GM19467 (cell line): ENCODE results near the gene TNS3.
A peak's percentile ranks its signal among the peaks of the same experiment; 100 is the strongest.

Experiments used
- ATAC-seq: cut with Tn5 transposase; IDR thresholded peaks from one replicate; pipeline ENCODE4 v1.9.1; 2021; ENCODE audit warnings: mild to moderate bottlenecking, moderate library complexity; ENCODE audit not compliant: unreplicated experiment

TNS3 gene

DNA sequence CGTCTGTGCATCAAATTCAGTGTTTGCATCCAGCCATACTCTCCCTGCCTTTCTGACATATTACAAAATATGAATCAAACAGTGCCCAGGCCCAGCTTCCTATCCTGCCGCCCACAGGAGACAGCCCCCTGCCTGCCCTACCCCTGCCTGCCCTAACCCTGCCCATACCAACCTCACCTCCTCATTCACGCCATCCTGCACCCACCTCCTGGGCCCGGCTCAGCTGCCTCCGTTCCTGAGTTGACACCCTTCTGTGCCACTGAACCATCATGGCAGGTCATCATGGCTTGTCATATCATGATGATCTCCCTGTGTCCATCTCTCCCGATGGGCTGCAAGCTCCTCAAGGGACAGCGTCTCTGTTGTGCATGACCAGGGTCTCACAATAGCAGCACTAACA is 72.3 kb downstream of the TNS3 start:
- ATAC-seq: no peak

GRCh38 chr7:47508389-47509380 is 73.2 kb downstream of the TNS3 start:
- ATAC-seq: no peak

DNA sequence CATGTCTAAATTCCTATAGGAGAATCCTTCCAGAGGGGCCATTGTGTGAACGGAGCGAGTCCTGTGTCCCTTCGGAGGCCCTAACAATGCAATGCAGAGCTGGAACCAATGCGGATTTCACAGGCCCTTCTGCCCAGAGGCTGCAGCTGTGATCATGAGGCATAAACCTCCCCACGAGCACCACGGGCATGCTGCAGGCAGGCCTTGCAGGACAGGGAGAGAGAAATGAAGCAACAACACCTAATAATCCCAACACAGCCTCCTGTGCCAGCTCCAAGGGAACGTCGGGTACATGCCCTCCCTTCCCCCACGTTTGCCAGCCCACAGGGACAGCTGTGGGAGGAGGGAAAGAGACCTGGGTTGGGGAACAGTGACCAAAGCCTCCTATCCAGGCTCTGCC is 74.4 kb downstream of the TNS3 start:
- ATAC-seq: no peak

GRCh38 chr7:47506382-47507339 is 75.2 kb downstream of the TNS3 start:
- ATAC-seq: no peak

- ATAC-seq: no peak
Observed at GRCh38 chr7:47505312-47506007, 76.5 kb downstream of the TNS3 start.

DNA sequence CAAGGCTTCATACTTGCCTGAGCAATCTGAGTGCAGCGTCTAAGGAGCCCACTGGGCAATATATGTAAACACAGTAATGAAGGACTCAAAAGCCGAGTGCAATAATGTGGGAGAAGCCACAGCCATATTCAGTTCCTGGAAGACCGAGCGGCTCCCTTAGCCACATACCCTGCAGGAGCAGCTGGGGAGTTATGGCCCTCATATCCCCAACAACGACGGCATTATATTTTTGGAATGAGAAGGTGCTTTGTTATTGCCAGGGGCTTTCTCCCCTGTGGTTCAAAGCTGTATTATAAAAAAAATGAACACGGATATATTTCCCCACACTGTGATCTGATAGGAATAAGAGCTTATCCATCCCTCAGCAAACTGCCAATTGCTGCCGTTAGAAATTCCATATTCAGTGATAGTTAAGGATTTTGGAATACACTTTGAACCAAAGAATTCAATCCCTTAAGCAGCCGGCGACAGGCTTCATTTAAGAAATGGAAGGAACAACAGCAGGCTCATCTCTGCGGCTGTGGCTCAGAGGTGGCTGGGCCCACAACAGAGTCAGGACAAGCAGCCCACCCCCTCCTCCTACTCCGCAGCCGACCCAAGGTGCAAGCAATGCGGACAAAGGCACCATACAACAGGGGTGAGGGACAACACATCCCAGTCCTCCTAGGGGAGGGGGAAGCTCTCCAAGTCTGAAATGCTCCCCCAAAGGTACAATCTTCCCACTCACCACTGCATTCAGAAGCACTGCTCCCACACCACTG is 77.2 kb downstream of the TNS3 start:
- no peak for ATAC-seq

DNA sequence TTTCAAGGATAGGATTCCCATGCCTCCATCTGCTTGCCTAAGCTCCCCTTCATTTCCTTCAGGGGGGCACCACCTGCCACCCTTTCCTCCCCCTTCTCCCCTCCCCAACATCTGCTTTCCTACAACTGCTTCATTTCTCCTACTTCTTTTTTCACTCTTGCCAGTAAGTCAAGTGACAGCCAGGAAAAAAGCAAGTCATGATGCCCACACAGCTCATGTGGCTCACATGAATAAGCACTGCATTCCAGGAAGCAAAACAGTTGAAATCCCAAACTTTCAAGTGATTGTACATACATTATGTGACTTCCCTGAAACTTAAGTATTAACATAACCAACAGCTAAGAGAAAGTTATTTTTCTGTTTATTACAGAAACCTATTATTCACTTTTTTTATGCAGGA is 78.6 kb downstream of the TNS3 start:
- no peak for ATAC-seq

DNA sequence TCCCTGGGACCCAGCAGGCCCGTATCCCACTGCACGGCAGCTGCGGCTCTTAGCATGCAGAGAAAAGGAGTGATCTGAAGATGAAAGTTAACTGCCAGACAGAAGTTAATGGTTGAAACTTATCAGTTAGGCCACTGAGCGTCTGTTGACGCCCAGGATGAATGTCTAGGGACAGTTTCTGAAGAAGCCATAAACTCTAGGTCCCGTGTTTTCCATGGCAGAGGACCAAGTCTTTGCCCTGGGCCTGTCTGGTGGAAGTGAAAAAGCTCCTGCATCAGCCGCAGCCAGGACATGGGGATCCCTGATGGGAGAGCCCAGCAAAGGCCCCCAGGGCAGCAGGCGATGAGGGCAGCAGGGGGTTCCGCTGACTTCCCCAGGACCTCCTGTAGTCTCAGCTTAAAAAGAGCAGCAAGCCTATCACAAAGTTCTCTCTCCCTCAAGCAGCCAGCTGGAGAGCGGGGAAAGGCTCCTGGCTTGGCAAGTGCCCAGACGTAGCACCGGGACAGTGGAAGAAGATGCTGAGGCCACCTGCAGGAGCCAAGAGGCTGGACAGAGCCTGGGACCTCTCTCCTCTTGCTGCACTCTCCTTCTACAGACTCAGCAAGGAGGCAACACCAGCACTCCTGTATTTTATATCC is 79.6 kb downstream of the TNS3 start:
- no peak for ATAC-seq

DNA sequence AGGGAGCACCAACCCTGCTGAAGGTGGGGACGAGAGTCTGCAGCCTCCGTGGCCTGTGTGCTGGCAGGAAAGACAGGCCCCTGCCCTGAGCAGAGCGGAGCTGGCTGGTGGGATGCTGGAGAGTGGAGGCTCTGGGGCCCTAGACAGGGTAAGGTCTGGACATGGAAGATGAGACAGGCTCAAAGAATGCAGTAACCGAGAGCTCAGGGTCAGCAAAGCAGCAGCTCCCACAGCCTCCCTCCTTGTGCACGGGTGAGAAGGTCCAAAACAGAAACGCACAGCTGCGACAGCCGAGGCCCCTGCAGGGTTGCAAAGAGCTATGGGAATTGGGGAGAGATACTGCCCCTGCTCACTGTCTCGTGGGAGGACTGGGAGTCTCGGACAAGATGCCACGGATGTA is 80.5 kb downstream of the TNS3 start:
- no peak for ATAC-seq

DNA sequence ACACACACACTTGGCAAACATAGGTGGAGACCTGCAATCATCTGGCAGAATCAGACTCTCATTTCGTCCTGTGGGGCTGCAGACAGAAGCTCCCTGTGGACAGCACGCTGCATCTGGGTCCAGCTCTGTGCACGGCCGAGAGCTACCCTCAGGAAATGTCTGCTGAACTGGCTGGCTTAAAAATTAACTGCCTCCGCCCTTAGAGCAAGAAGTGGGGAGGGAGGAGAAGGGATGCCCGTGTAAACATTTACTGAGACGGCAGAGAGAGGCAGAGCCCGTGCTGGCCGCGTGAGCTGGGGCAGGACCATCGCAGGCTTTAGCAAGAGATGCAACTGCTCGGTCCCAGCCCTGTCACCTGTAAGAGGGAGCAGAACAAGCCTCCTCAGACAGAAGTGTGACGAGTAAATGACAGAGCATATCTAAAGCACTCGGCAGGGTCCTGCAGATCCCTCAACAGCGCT is 81.8 kb downstream of the TNS3 start:
- no peak for ATAC-seq

DNA sequence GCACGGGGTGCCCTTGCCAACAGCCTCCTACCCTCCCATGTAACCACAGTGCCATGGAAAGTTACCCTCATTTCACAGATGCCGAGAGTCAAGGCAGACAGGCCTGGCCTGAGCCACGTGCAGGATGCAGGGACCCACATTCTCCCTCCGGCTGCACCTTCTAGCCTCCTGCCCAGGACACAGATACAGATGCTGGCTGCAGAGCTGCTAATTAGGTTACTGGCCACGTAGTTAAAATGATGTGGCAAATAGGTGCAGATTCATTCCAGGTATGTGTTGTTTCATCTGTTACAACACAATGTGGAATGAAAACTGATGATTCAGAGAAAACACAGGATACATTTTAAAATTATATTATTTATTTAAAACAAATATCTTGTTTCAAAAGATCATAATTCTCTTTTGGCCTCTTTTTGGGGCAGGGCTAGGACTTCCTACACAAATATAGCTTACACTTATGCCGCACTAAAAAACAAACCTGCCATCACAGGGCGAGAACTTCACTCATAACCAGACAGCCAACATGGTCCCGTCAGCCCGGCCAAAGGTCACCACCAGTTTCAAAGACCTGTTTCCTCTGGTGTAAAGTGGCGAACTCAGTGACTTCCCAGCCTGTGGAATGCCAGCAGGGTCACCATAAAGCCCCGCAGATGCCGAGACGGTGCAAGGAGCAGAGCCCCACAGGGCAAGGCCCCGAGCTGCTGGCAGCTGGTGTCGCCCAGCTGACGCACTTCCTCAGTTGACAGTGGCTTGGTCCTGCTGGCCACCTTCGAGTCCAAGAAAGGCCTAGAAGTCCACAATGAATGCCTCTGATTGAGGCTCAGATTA is 83.5 kb downstream of the TNS3 start:
- no peak for ATAC-seq

DNA sequence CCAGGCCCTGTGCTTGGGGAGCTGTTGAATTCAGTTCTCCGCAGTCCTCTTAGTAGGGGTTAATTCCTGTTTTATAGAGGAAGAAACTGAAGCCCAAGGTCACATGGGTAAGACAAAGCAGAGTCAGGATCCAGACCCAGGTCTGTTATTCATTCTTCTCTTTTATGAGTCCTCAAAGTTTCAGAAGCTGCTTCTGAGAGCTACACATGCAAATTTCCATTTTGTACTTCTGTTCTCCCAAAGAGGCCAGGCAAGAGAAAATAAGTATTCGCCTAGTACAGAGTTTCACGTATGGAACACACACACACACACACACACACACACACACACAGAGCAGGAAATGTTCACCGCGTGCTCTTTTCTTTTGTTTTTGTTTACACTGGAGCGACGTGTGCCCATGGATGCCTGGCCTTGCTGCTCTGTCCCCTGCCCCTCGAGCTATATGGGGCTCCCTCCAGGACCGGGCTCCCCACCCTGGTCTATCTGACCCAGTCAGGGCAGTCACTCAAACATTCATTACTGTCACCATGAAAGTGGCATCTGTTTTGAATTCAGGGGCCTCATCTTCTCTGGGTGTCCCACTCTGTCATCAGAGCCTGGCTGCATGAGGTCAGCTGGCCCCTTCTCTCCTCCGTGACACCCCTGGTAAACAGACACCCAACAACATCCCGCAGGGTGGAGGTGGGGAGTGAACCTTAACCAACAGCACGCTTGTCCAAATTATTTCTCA is 84.4 kb downstream of the TNS3 start:
- ATAC-seq: peak; percentile 85

DNA sequence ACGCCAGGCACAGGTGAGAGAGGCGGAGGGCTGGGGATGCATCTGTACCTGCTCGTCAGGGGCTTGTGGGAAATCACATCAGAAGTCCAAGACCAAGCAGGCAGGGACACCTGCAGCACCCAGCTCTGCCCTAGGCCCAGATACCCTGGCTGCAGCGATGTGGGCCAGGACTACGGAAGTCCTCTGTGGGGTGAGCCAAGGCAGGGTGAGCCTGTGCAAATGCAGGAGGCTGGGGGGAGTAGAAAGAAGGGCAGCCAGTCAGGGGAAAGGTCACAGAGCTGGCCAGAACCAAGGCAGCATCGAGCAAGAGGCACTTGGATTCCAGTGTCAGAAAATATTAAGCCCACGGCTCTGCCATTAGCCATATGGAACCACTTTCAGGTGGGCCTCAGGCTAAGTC is 85.2 kb downstream of the TNS3 start:
- ATAC-seq: no peak

DNA sequence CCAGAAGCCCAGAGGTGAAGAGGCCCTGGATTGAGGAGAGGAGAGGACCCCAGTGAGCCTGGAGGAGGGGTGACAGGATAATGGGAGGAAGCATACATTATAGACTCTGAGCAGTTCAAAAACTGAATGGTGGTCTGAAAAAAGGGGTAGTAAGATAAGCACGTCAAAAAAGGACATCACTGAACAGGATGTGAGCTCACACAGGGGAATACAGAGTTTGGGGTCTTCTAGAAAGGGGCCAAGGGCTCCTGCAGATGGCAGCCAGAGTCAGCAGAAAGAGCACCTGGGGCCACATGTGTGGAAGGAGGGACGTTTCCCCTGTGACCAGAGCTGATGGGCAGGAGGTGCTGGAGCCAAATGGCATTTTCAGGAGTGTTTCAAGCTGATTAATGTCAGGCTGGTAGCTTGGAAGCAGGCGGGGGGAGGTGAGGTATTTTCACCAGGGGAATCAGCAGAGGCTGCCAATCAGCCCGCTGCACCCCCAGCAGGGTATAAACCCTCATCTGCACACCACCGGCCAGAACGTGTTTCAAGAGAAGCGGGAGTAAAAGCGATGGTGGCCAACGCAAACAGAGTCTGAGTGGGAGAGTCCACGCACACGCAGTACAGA is 85.8 kb downstream of the TNS3 start:
- ATAC-seq: no peak

- ATAC-seq: no peak
Observed at GRCh38 chr7:47493976-47494911, 87.7 kb downstream of the TNS3 start.

- no peak for ATAC-seq
Observed at GRCh38 chr7:47492716-47493325, 89.1 kb downstream of the TNS3 start.
